Neural cell (in vitro differentiated cells): ENCODE results near the gene ITM2B.

Source experiments
- EP300 ChIP-seq: fragments of 450-650 bp; conservative IDR thresholded peaks from 2 replicates; pipeline ENCODE4 v1.6.1; 2014; ENCODE audit warnings: antibody characterized with exemption, mild to moderate bottlenecking, moderate library complexity; ENCODE audit not compliant: poor library complexity, severe bottlenecking
- EZH2 ChIP-seq: fragments of 200-600, 300-800 bp; shearing (Covaris generic), sonication (generic); IDR thresholded peaks from 2 replicates; pipeline ENCODE4 v1.6.1; 2014; ENCODE audit warnings: antibody characterized with exemption, low read length, borderline replicate concordance, mild to moderate bottlenecking; ENCODE audit not compliant: insufficient read depth, poor library complexity, severe bottlenecking
- TF ChIP-seq, protein P1 (sequence below): fragments of 450-650 bp; IDR thresholded peaks from 2 replicates; pipeline ENCODE4 v1.5.1; 2014; ENCODE audit warnings: antibody characterized with exemption, mild to moderate bottlenecking, moderate library complexity; ENCODE audit not compliant: poor library complexity, severe bottlenecking
- TF ChIP-seq, protein P2 (sequence below): IDR thresholded peaks from 2 replicates; pipeline ENCODE4 v1.6.1; 2012; ENCODE audit warnings: borderline replicate concordance

- TF ChIP-seq, protein P1, sequence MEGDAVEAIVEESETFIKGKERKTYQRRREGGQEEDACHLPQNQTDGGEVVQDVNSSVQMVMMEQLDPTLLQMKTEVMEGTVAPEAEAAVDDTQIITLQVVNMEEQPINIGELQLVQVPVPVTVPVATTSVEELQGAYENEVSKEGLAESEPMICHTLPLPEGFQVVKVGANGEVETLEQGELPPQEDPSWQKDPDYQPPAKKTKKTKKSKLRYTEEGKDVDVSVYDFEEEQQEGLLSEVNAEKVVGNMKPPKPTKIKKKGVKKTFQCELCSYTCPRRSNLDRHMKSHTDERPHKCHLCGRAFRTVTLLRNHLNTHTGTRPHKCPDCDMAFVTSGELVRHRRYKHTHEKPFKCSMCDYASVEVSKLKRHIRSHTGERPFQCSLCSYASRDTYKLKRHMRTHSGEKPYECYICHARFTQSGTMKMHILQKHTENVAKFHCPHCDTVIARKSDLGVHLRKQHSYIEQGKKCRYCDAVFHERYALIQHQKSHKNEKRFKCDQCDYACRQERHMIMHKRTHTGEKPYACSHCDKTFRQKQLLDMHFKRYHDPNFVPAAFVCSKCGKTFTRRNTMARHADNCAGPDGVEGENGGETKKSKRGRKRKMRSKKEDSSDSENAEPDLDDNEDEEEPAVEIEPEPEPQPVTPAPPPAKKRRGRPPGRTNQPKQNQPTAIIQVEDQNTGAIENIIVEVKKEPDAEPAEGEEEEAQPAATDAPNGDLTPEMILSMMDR, result no peak
- TF ChIP-seq, protein P2, sequence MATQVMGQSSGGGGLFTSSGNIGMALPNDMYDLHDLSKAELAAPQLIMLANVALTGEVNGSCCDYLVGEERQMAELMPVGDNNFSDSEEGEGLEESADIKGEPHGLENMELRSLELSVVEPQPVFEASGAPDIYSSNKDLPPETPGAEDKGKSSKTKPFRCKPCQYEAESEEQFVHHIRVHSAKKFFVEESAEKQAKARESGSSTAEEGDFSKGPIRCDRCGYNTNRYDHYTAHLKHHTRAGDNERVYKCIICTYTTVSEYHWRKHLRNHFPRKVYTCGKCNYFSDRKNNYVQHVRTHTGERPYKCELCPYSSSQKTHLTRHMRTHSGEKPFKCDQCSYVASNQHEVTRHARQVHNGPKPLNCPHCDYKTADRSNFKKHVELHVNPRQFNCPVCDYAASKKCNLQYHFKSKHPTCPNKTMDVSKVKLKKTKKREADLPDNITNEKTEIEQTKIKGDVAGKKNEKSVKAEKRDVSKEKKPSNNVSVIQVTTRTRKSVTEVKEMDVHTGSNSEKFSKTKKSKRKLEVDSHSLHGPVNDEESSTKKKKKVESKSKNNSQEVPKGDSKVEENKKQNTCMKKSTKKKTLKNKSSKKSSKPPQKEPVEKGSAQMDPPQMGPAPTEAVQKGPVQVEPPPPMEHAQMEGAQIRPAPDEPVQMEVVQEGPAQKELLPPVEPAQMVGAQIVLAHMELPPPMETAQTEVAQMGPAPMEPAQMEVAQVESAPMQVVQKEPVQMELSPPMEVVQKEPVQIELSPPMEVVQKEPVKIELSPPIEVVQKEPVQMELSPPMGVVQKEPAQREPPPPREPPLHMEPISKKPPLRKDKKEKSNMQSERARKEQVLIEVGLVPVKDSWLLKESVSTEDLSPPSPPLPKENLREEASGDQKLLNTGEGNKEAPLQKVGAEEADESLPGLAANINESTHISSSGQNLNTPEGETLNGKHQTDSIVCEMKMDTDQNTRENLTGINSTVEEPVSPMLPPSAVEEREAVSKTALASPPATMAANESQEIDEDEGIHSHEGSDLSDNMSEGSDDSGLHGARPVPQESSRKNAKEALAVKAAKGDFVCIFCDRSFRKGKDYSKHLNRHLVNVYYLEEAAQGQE, result no peak
- TF ChIP-seq EP300 (no peak), EZH2 (no peak)
Measured at GRCh38 chr13:48316826-48317510, 84.0 kb downstream of the ITM2B start.
